HG03039 (cell line): ENCODE measurements around the gene GBE1.

ENCODE experiments used
- ATAC-seq: cut with Tn5 transposase; IDR thresholded peaks from one replicate; pipeline ENCODE4 v1.9.1; 2021; ENCODE audit warnings: mild to moderate bottlenecking, moderate library complexity; ENCODE audit not compliant: unreplicated experiment

Gene GBE1

DNA sequence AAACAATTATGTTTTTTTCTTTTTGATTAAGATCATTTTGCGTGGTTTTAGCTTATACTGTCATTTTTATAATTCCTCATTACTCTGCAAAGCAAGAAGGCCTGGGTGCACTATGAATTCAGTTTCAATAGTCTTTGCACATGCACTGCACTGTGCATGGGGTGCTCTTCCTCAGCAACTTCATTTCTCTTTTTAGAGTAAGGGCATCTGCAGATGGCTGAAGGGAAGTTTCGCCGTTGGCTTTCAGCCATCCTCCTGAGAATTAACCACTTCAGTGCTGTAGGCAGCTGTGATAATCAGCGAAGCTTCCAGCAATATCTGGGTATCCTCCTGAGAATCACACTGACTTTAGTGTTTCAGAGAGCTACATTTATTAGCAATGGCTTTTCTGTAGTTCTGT lies 284.8 kb downstream of the GBE1 start:
- ATAC-seq = no peak

DNA sequence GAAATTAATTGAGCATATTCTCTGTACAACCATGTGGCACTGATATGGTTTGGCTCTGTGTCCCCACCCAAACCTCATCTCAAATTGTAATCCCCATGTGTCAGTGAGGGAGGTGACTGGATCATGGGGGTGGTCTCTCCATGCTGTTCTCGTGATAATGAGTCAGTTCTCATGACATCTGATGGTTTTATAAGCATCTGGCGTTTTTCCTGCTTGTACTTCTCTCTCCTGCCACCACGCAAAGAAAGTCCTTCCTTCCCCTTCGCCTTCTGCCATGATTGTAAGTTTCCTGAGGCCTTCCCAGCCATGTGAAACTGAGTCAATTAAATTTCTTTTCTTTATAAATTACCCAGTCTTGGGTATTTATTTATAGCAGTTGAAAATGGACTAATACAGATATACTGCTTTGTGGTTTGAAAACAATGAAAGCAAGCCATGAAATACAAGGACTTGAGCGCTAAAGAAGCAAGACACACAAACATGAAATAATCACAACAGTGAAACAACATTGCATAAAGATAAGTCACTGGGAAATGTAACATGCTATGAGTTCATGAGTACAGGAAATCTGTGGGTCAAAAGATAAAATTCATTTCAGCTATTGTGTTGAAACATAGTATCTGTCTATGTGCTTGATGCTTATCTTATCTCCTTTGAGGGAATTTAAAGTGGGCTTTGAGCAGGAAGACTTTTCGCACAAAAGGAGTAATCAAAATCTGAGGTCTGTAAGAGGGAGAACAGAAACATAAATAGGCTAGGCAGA lies 288.7 kb downstream of the GBE1 start:
- no peak for ATAC-seq

DNA sequence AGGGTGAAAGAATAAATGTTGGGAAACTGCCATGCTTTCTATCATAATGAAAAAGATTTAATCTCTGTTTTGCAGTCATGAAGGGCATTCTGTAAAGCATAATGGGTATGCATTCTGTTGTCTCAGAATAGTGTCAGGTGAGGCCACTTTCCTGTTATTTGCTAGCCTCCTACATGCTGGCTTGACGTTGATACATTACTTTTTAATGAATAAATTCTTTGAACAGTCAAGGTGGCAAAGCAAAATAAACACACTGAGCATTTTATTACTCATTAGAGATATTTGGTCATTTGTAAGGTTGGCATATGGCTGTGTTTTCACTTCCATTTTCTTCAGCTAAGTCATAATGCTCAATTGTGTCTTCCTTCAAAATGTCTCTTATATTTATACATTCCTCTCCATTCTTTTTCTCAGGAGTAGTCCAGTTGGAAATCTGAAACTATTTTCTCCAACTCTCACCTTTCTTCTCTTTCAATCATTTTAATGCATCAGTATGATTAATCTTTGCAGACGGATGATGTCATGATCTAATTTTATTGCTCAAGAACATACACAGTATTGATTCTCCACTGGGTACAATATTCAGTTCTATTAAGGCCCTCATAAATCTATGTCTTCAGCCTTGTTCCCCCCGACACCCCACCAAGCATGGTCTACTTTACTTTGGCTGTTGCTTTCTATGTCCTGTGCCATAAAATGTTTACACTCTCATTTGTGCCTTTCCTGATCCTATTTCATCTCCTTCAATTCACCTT lies 290.7 kb downstream of the GBE1 start:
- no peak for ATAC-seq

DNA sequence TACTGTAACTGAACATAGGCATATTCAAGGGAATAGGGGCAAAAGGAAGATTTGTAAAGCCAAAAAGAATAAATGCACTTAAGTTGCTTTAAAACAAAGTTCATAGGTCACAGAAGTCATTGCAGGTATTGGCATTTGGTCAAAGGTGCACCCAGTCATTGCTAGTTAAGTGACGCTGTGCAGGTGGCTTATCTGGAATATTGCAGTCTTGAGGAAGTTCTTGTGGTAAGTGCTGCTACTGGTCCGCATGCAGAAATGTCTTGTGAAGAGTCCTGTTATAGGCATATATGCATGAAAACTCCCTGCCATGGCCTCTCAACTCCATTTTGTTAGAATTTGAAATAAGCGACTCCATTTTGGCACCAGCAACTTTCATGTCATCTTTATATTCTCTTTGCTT lies 293.1 kb downstream of the GBE1 start:
- no peak for ATAC-seq

DNA sequence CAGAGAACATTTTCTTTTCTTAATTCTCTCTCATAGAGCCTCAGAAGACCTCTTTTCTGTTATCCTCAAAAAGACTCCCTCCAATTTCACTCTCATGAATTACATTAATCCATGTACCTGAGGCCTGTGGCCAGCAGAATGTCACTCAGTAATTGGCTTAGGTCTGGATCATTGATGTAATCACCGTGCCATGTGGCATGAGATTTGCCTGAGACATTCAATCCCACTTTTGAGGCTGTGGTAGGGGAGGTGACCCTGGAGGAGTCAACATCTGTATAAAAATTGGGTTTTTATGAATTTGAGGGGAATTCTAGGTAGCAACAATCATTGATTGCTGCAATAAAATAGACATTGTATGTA lies 295.3 kb downstream of the GBE1 start:
- ATAC-seq = no peak

DNA sequence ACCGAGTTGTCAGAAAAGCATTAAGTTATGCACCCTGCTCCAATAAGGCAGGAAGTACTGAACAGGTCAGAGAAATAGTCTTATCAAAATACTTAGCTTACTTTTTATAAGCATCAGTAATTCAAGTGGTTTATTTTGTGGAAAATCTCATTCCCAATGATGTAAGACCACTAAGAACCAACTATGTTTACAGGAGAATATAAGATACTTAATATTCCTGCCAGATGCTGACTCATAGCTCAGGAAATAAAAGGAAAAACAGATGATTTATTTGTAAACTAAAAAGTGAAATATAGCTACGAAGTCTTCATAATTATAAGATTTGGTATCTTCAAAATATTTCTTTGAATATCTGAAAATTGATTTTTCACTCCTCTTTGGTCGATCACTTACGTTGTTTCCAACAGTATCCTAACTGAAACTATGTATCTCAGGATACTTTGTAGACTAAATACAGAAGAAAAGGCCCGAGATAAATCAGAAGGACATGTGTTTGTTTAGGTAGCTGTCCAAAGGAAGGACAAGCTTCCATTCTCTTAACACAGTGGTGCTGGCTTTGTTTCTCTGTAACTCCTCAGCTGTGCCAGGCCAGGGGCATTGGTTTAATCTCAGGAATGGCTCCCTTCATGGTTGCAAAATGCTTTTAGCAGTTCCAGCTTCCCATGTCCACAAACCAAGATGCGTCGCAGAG lies 295.8 kb downstream of the GBE1 start:
- ATAC-seq = no peak

DNA sequence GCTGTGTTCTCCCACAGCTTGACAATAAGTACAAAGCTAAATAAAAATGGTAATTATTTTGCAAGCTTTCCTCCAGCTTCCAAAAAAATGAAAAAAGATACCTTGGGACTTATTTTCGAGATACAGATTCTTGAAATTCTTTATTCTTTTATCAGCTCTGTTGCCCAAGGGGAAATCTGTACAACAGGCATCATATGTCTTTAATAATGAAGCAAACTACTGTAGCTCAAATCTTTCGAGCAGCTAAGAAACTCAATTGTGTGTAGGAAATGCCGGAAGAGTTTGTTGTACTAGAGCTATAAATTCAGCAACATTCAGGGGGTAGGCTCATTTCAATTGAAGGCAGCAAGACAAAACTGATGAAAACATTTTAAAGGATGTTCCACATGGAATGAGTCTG lies 297.7 kb downstream of the GBE1 start:
- ATAC-seq = no peak

DNA sequence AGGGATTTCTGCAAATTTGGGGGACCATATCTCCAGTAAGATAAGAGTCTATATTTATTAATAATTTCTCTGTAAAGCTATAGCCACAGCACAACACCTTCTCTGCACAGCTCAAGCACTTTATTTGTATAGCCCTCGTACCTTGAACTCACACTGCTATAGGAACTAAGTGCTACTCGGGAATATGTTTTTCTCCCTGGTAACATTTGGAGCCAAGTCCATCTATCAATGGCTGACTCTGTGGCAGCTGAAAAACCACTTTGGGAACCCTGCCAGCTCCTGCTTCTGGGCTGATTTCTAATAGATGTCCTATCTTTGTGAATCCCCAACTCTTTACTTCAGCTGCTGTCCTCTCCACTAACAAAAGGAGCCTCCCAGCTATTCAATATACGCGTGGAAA lies 298.5 kb downstream of the GBE1 start:
- no peak for ATAC-seq

DNA sequence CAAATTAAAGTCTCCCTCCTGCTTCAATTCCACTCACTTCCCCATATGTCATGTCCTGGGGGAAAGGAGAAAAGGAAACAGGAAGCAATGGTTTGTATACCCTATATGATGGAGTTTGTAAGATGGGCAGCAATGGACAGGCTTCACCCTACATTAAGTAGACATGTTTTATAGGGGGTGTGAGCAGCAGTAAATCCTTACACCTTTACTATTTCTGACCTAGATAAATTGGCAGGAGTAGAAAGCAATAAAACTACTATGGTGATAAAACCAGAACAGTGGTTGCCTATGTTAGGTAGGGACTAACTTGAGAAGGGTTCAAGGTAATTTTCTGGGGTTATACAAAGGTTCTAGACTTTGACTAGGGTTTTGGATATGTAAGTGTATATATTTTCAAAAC lies 301.7 kb downstream of the GBE1 start:
- ATAC-seq = no peak

DNA sequence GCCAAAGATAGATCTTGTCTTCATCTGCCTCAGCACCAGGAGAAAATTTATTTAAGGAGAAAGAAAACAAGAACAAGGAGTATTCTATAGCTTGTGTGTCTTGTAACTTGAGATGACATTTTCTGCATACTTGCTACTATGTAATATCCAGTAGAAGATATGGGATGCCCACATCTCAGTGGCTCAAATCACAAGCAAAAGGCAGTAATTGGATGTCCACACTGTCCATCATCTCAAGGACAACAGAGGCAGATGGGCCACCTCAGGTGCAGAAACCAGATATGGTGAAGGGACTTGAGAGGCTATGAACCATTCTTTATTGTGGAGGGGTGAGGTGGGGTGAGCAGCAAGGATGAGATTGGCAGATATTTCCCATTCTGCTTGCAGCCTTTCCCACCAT lies 309.0 kb downstream of the GBE1 start:
- ATAC-seq = no peak

DNA sequence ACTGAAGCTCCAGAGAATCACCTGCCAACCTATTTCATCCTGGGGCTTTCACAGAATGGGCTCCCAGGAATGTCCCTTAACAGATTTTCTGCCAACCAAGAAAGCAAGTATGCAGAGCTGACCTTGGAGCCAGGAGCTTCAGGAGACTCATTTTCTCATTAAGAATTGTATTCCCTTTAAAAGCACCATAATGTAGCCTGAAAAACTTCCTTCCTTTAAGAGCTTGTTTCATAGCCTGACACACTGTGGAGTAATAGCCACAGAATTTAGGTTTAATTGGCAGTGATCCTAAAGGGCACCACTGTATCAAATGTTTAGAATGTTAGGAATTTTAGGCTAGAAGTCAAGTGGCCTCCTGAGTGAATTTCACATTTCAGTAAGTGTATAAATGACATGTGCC lies 309.8 kb downstream of the GBE1 start:
- no peak for ATAC-seq

DNA sequence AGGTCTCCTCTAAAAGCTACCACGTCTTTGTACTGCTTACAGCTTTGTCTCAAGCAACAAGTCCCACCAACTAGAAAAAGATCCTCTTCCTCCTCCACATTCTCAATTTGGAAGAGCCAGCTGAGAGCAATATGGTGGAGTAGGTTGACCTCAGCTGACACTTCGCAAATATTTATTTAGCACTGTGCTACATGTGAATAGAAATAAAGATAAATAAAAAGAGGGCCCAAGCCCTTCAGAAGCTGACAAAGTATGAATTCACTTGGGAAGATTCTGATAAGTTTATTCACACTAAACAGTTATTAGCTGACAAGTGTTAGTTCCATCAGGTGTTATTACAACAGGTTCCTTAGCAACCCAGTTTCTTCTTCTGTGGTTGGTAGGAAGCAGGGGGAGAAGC lies 310.3 kb downstream of the GBE1 start:
- no peak for ATAC-seq

DNA sequence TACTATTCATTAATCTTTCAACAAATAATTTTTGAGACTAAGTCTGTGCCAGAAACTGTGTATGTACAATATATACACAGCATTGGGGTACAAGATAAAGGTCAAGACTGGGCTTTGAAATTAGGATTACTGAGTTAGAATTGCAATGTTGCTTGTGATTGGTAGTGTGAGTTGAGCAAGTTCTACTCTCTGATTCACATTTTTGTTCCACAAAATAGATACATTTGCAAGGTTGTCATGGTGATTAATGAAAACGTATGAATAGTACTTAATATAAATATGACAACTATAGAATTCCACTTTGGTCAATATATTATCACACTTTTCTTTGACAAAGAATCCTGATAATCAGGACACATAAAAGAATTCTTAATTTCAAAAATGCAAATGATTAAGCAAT lies 314.6 kb downstream of the GBE1 start:
- ATAC-seq = no peak

DNA sequence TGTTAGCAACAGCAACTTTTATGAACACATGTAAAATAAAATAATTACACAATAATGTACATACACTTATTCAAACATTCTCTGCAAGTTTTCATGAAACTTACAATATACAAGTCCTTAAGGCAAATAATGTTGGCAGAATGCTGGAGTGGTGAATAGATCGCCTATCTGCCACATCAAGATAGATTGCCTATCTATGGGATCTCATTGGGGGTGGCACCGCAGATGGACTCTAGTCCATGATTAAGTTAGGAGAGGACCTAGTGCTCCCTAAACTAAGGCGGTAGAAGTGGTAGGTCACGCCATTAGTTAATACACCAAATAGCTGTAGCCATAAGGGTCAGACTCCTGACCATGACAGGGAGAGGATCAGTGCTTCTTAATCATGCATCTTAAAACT lies 315.7 kb downstream of the GBE1 start:
- no peak for ATAC-seq

DNA sequence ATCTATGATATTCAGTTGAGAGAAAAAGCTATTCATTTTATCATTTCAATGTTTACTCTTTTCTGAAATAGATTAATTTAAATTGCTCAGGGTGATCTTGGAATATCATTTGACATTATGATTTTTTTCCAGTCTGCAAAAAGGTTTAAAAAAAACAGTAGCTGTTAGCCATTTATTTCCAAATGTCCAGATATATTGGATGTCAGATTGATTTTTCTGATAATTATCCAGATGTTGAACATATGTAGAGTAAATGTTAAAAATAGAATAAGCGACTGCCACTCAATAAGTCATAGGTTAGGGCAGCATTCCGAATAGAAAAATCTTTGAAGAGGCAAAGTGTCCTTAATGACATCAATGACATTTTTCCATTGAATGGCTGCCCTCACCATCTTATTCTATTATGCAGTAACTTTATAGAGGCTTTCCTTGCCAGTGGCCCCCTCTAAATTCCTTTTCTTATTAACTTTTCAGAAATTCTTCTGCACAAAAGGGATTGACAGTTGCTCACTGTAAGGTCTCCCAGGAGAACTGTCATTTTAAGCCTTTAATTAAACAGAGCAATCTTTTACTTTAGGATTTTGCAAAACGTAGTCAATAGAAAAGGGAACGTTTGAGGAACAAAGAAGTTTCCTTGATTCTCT lies 316.5 kb downstream of the GBE1 start:
- ATAC-seq = no peak

DNA sequence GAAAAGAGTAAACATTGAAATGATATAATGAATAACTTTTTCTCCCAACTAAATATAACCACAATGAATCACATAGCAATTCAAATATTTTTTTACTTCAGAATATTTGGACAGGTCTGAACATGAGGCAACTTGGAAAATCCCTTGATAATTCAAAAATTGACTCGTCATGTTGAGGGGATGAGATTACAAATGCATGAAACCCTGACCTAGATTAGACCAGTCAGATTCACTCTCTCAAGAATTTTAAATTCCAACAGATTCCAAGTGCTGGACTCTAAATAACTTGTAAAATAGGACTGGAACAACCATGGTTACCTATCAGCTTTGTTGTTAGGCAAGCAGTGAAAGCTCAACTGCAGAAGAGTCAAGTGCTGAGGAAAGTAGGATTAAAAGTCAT lies 317.5 kb downstream of the GBE1 start:
- no peak for ATAC-seq

DNA sequence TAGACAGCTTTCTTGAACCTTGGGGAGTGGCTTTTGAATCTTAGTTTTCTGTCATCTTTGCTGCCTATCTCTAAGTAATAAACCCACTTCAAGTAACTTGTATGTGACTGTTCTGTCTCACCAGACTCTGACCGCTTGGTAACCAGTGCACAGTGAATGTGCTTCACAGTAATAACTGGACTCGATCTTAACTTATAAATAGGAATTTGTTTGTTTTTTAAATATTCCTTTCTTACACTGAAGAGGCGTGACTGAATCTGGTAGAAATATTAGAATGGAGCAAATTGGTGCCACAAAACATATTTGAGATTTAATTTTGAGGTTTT lies 318.0 kb downstream of the GBE1 start:
- no peak for ATAC-seq

DNA sequence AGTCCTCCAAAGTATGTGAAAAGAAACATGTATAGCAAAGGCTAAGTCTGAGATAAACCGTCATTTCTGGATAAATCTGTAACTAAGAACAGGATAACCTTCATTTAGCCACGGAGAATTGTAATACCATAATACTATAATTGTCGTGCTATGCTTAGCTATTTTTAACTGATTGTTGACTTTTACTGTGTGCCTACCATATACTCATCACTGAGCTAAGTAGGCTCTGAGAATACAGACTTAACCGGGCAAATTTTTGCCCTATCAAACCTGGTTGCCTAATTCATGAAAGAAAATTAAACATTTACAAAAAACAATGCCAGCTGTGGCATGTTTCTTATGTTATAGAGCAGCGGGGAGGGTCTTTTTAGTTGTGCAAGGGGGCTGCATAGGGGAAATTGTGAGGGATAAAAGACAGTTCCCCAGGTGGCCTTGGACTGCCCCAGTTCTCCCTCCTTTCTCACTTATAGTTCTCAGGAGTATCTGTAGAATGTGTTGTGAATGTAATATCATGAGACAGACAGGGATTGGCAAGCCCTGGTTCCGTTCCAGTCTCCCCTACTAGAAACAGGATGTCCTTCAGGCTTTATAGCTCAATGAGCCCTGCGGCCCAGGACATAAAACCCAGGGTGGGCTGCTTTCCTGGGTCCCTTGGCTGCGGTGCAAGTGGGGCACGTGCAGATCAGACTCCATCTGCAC lies 318.5 kb downstream of the GBE1 start:
- ATAC-seq = no peak

DNA sequence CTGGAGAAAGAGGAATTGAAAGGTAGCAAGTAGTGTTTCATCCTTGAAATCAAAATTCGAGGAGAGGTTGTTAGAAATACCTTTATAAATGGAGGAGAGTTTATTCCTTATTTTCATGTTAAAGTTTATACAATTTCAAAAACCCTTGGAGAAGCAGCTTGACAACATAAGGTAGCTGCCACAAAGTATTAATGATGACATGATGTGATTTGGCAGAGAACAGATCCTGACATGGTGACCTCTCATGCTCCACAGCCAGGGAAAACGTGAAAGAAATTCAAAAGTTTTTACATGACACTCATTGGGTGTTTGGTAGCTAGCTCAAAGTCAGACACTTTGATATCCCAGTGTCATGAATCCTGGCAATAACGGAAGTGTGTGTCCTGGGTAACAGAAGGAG lies 320.8 kb downstream of the GBE1 start:
- no peak for ATAC-seq
